Measurements from ENCODE around the gene RNF150.

RNF150 gene

DNA sequence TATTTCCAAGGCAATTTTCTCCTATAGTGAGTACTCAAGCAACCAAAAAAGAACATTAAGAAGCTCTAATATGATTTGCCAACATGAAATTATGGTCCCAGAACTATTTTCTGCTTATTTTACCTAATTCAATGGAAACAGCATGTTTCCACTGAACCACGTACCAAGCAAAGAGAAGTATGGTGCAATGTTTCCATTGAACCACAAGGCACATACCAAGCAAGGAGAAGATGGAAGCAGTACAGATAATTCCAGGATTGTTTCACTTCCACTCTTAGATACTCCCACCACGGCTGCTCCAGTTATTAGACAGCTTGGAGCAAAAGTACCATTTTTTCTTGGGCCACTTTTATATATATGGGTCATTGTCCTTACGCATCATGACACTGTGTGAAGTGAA is 164.9 kb downstream of the RNF150 start:
- no peak for DNase-seq (ENCODE audit: low read depth in 1 of 2, low spot score in 1 of 2)
- Histone ChIP-seq H3K27me3 (ENCODE audit: insufficient read depth, poor library complexity, severe bottlenecking) (no peaks in the 10 kb centered on the region), H3K27ac (replicated peaks) (no peak overlapping the region), H3K4me3 (replicated peaks; ENCODE audit: insufficient read depth, low read length) (no peak overlapping the region)
- TF ChIP-seq GABPA (IDR thresholded peaks at IDR 0.05; ENCODE audit: low read depth) (no peak), POLR2AphosphoS5 (IDR thresholded peaks at IDR 0.05; ENCODE audit: low read depth) (no peak), CTCF (IDR thresholded peaks at IDR 0.05; ENCODE audit: insufficient read depth, low read length) (no peak), SPI1 (IDR thresholded peaks at IDR 0.05; ENCODE audit: borderline replicate concordance, low read depth) (no peak)
- TF ChIP-seq, protein P1, sequence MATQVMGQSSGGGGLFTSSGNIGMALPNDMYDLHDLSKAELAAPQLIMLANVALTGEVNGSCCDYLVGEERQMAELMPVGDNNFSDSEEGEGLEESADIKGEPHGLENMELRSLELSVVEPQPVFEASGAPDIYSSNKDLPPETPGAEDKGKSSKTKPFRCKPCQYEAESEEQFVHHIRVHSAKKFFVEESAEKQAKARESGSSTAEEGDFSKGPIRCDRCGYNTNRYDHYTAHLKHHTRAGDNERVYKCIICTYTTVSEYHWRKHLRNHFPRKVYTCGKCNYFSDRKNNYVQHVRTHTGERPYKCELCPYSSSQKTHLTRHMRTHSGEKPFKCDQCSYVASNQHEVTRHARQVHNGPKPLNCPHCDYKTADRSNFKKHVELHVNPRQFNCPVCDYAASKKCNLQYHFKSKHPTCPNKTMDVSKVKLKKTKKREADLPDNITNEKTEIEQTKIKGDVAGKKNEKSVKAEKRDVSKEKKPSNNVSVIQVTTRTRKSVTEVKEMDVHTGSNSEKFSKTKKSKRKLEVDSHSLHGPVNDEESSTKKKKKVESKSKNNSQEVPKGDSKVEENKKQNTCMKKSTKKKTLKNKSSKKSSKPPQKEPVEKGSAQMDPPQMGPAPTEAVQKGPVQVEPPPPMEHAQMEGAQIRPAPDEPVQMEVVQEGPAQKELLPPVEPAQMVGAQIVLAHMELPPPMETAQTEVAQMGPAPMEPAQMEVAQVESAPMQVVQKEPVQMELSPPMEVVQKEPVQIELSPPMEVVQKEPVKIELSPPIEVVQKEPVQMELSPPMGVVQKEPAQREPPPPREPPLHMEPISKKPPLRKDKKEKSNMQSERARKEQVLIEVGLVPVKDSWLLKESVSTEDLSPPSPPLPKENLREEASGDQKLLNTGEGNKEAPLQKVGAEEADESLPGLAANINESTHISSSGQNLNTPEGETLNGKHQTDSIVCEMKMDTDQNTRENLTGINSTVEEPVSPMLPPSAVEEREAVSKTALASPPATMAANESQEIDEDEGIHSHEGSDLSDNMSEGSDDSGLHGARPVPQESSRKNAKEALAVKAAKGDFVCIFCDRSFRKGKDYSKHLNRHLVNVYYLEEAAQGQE (IDR thresholded peaks at IDR 0.05; ENCODE audit: insufficient replicate concordance, low read depth): no peak

DNA sequence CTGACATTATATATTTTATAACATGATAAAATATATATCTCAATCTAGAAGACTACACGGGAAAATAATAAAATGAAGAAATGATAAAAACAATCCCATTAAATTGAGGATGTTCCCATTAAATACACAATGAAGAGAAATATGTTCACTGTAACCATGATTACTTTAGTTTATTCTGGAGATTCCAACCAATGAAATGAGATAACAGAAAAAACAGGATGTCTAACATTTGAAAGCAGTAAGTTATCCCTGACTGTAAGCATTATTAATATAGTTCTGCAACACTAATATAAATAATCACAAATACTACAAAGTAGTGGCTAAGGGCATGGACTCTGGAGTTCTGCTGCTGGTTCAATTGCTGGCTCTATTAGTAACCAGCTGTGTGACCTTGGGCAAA is 169.4 kb downstream of the RNF150 start:
- no peak for DNase-seq (ENCODE audit: low read depth in 1 of 2, low spot score in 1 of 2)
- H3K4me3 ChIP-seq (replicated peaks; ENCODE audit: insufficient read depth, low read length): no peak overlapping the region
- H3K27ac ChIP-seq (replicated peaks): no peak overlapping the region
- H3K27me3 ChIP-seq (ENCODE audit: insufficient read depth, poor library complexity, severe bottlenecking): no peaks in the 10 kb centered on the region
- no peak for TF ChIP-seq GABPA (IDR thresholded peaks at IDR 0.05; ENCODE audit: low read depth)
- no peak for TF ChIP-seq POLR2AphosphoS5 (IDR thresholded peaks at IDR 0.05; ENCODE audit: low read depth)
- TF ChIP-seq, protein P1 (IDR thresholded peaks at IDR 0.05; ENCODE audit: insufficient replicate concordance, low read depth): no peak

- Histone ChIP-seq H3K27me3 (ENCODE audit: insufficient read depth, poor library complexity, severe bottlenecking) (no peaks in the 10 kb centered on the region), H3K4me3 (replicated peaks; ENCODE audit: insufficient read depth, low read length) (no peak overlapping the region), H3K27ac (replicated peaks) (no peak overlapping the region)
- TF ChIP-seq GABPA (IDR thresholded peaks at IDR 0.05; ENCODE audit: low read depth) (no peak), POLR2AphosphoS5 (IDR thresholded peaks at IDR 0.05; ENCODE audit: low read depth) (no peak), CTCF (IDR thresholded peaks at IDR 0.05; ENCODE audit: insufficient read depth, low read length) (no peak), SPI1 (IDR thresholded peaks at IDR 0.05; ENCODE audit: borderline replicate concordance, low read depth) (no peak)
- TF ChIP-seq, protein P1 (IDR thresholded peaks at IDR 0.05; ENCODE audit: insufficient replicate concordance, low read depth): no peak
- DNase-seq (ENCODE audit: low read depth in 1 of 2, low spot score in 1 of 2): no peak
Measured at GRCh38 chr4:140955641-140956040, 177.6 kb downstream of the RNF150 start.

DNA sequence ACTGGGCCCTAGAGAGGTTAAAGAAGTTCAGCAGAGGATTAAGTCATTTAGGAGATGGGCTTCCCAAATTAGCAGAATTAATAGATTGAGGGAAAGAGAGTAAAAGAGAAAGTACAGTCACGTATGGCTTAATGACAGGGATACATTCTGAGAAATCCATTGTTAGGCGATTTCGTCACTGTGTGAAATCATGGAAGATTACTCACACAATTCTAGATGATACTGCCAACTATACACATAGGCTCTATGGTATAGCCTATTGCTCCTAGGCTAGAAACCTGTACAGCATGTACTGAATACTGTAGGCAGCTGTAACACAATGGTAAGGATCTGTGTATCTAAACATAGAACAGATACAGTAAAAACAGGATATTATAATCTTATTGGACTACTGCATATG is 180.6 kb downstream of the RNF150 start:
- no peak for DNase-seq (ENCODE audit: low read depth in 1 of 2, low spot score in 1 of 2)
- H3K4me3 ChIP-seq (replicated peaks; ENCODE audit: insufficient read depth, low read length): no peak overlapping the region
- H3K27me3 ChIP-seq (ENCODE audit: insufficient read depth, poor library complexity, severe bottlenecking): no peaks in the 10 kb centered on the region
- TF ChIP-seq, protein P1 (IDR thresholded peaks at IDR 0.05; ENCODE audit: insufficient replicate concordance, low read depth): no peak
- no peak for TF ChIP-seq POLR2AphosphoS5 (IDR thresholded peaks at IDR 0.05; ENCODE audit: low read depth)
- no peak for TF ChIP-seq CTCF (IDR thresholded peaks at IDR 0.05; ENCODE audit: insufficient read depth, low read length)
- no peak for TF ChIP-seq SPI1 (IDR thresholded peaks at IDR 0.05; ENCODE audit: borderline replicate concordance, low read depth)
- TF ChIP-seq GABPA (IDR thresholded peaks at IDR 0.05; ENCODE audit: low read depth): no peak
- no peak overlapping the region for H3K27ac ChIP-seq (replicated peaks)
